ENCODE measurements around the gene RASSF7. TPM values are rescaled to one million over a fixed set of nuclear protein-coding genes. Genes with fewer than 3 reads are reported as not detected.
A peak's percentile ranks its signal among the peaks of the same experiment; 100 is the strongest.
"Not testable (repeated sequence)": the region's sequence is repeated elsewhere in the genome, so short reads cannot be mapped to it uniquely, and the experiment has no call there.

The RASSF7 gene
- total RNA-seq, 1 donor from 2014 or later = 4.6 TPM

DNA sequence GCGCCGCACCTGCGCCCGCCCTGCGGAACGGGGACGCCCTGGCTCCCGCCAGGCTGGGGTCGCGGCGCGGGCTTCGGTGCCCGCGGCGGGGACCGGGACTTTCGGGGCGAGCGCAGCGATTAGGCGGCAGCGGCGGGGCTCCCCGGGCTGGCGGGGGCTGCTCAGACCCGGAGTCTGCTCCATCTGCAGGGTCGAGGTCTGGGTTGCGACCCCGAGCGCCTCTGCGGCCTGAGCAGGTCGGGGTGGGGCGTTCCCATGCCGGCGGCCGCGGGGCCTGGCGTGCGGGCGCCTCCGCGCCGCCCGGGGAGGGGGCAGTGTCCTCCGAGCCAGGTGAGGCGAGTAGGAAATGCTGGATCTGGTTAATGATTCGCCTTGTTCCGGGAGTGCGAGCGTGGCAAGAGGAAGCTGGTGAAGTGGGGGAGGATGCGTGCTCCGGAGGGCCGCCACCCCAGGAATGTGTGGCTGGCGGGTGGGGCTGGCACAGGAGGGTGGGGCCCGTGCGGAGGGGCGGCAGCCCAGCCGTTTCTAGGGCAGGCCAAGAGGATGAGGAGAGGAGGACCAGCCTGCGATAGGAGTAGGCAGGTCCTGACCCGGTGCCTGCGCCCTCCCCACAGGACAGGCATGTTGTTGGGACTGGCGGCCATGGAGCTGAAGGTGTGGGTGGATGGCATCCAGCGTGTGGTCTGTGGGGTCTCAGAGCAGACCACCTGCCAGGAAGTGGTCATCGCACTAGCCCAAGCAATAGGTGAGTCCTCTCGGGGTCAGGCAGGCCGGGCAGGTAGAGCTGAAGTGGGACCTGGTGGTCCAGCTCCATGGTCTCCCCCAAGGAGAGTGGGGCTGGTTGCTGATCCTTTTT, 606 bp downstream of the RASSF7 start:
- intact Hi-C loops (cut with micrococcal nuclease) = no loop called here
- ATAC-seq (peak; percentile 6), DNase-seq (no peak)

DNA sequence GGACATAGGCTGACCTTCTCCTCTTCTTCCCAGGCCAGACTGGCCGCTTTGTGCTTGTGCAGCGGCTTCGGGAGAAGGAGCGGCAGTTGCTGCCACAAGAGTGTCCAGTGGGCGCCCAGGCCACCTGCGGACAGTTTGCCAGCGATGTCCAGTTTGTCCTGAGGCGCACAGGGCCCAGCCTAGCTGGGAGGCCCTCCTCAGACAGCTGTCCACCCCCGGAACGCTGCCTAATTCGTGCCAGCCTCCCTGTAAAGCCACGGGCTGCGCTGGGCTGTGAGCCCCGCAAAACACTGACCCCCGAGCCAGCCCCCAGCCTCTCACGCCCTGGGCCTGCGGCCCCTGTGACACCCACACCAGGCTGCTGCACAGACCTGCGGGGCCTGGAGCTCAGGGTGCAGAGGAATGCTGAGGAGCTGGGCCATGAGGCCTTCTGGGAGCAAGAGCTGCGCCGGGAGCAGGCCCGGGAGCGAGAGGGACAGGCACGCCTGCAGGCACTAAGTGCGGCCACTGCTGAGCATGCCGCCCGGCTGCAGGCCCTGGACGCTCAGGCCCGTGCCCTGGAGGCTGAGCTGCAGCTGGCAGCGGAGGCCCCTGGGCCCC, 1.4 kb downstream of the RASSF7 start:
- no peak for DNase-seq

DNA sequence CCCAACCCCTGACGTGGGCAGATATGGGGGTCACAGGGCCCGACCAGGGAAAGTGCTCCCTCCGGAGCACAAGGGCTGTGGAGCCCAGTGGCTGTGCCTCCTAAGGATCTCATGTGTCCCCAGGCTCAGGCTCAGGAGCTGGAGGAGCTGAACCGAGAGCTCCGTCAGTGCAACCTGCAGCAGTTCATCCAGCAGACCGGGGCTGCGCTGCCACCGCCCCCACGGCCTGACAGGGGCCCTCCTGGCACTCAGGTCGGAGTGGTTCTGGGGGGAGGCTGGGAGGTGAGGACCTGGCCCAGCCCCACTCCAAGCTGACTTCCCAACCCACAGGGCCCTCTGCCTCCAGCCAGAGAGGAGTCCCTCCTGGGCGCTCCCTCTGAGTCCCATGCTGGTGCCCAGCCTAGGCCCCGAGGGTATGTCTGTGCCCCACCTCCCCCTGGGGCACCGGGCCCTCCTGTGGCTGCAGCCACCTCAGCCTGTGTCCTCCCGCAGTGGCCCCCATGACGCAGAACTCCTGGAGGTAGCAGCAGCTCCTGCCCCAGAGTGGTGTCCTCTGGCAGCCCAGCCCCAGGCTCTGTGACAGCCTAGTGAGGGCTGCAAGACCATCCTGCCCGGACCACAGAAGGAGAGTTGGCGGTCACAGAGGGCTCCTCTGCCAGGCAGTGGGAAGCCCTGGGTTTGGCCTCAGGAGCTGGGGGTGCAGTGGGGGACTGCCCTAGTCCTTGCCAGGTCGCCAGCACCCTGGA, 2.5 kb downstream of the RASSF7 start:
- intact Hi-C loops (cut with micrococcal nuclease) = no loop called here
- no peak for DNase-seq

More for the DNA sequence above, 1.4 kb downstream of the RASSF7 start:
- ATAC-seq = no peak
- intact Hi-C loops (cut with micrococcal nuclease) = no loop called here

DNA sequence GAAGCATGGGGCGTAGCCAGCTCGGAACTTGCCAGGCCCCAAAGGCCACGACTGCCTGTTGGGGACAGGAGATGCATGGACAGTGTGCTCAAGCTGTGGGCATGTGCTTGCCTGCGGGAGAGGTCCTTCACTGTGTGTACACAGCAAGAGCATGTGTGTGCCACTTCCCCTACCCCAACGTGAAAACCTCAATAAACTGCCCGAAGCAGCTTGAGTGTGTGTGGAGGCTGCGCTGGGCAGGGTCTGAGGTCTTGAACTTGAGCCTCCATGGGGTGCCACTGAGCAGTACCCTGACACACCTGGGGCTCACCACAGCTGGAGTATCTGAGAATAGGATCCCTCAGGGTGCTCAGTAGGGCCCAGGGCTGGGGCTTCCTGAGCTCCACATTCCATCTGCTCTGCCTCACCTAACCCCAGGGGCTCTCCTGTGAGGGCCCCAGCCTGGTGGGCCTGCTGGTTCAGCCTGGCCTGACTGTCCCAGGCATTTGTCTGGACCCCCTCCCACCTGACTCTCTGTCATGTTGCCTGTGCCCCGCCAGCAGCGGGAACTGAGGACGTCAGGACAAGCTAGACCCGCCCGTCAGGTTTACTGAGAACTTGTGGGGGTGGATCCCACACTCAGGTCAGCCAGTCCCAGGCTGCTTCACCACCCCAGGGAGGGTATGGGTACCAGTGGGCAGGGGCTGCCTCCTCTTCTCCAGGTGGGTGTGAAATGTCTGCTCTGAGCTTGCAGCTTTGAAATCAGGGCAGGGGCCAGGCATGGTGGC, 3.2 kb downstream of the RASSF7 start:
- intact Hi-C loops (cut with micrococcal nuclease) = no loop called here
- ATAC-seq (no peak), DNase-seq (no peak)

More for the DNA sequence above, 2.5 kb downstream of the RASSF7 start:
- ATAC-seq = no peak

DNA sequence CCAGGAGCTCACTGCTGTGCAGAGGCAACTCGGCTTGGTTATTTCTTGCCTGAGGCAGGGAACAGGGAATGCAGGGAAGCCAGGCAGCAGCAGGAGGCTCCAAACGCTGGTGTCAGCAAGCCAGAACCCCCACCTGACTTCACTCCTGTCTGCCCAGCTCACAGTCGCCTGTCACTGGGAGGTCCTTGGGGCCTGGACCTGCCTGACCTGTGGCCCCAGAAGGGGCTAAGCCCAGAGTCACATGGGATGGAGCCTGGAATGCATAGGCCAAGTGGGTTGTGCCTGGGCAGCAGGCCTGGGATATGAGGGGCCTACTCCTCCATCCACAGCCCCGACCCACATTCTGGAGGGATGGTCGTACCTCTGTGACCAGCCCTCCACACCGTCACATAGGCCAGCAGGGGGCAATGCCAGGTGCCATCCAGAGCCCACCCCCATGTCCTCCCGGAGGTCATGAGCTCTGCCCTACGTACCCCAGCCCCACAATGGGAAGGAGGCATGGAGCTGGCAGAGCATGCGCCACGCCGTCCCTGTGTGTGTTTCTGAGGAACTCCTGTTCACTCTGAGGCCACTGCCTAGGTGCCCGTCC, 5.2 kb downstream of the RASSF7 start:
- intact Hi-C loops (cut with micrococcal nuclease) = no loop called here
- DNase-seq (peak; percentile 32), ATAC-seq (no peak)

DNA sequence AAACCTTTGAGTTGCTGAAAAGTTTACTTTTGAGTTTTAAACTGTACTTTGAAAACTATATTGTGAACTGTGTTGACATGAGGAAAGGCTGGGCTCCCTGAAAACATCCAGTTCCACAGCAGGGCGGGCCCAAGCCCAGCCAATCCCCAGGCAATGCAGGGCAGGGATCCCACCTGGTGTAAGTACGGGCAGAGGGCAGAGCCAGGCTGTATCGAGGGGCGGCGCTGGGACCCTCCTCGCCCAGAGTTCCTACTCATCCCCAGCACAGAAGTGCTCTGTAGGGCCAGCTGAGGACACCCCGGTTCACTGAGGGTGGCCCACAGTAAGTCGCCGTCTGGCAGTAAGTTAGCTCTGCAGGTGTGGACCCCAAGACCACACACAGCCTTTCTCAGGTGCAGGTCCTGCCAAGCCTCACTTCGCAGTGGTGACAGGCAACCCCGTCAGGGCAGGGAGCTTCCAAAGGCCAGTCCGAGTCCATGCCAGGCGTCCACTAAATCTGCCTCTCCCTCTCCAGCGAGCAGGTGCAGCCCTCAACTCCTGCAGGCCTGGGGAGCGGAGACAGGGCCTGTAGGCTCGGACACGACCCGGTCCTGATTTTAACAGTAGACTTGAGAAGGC, 6.3 kb downstream of the RASSF7 start:
- ATAC-seq (no peak), DNase-seq (no peak)
- intact Hi-C loops (cut with micrococcal nuclease) = no loop called here

DNA sequence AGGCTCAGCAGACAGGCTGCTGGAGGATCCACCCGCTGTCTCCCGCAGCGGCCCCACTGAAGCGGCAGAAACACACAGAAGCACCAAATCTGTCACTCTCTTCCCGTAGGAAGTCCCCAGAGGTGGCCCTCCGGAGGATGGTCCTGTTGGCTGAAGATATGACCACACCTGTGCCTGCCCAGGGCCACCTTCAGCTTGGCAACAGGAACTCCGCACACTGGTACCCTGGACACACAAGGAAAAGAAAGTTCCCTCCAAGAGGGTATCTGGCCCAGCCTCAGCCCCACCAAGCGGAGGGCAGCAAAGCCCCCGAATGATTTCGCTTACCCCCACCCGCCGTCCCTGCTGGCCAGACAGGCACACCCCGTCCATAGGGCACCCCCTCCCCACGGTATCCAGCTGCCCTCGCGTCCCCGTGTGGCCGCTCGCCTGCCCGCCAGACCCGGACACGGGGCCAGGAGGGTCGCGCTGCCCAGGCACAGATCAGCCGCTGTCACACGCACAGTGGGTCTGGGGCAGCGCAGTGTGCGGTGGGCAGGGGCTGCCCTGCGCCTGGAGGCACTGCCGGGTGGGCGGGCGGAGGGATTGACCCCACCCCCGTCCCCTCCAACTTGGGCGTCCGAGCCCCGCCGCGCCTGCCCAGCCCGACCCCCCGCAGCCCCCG, 7.0 kb downstream of the RASSF7 start:
- intact Hi-C loops (cut with micrococcal nuclease) = no loop called here
- ATAC-seq = peak; percentile 33
- no peak for DNase-seq

DNA sequence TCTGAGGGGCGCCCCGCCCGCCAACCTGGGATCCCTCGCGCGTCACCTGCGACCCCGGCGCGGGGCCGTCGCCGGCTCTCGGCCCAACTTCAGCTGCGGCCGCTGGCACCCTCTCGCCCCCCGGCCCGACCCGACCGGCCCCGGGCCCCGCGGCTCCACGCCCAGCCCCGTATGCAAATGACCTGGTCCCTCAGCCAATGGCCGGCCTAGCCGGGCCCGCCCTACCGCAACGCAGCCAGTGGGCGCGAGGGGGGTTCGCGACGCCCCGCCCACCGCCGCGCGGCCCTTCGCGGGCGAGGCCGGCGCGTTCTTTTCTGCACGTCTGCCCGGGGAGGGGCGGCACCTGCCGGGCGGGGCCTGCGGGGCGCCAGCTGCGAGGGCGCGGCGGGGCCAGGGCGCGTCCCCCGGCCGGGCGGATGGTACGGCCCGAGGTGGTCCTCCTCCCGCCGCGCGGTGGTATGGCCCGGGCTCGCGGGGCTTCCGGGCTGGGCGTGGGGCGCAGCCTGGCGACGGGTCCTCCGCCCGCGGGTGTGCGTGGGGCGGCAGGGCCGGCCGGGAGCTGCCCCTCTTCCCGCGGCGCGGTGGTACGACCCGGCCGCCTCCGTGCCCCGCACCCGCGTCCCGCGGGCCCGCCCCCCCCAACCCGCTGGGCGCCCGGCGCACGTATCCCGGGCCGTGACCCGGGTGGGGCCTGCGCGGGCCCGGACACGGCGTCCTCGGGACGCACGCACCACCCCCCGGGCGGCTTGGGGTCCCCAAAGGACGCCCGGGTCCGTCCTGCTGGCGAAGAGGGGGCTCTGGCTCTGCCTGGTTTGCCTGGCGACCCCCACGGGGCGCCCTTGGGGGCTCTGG, 7.8 kb downstream of the RASSF7 start:
- intact Hi-C loops (cut with micrococcal nuclease) = no loop called here

DNA sequence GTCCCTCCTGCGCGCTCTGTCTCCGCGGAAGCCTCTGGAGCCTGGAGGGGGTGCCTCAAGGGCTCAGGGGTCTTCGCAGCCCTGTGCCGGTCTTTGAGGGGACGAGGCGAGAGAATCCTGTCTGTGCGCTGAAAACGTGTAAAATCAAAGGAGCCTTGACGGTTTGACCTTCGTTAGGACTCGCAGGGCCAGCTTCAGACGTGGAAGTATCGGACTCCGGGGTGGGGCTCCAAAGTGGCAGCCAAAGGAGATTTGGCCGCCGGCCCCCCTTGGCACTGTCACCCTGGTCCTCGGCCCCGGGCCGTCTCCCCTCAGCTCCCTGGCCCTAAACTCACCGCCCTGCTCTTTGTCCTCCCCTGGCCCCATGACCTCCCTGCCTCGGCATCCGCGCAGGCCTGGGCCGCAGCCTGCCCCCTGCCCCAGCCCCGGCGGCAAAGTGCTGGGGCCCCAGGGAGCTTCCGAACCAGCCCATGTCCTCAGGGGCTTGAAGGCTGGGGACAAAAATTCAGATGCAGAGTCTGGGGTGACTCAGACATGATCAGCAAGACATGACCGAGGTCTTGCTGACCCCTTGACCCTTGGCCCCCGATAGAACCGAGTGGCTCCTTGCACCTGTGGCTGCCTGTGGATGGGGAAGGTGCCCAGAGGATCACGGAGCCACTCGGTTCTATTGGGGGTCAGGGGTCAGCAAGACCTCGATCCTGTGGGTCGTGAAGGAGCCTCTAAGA, 8.6 kb downstream of the RASSF7 start:
- DNase-seq (peak; percentile 82), ATAC-seq (peak; percentile 52)
- intact Hi-C loops (cut with micrococcal nuclease) = no loop called here

More for the DNA sequence above, 7.8 kb downstream of the RASSF7 start:
- ATAC-seq (peak; percentile 88), DNase-seq (peak; percentile 98)

DNA sequence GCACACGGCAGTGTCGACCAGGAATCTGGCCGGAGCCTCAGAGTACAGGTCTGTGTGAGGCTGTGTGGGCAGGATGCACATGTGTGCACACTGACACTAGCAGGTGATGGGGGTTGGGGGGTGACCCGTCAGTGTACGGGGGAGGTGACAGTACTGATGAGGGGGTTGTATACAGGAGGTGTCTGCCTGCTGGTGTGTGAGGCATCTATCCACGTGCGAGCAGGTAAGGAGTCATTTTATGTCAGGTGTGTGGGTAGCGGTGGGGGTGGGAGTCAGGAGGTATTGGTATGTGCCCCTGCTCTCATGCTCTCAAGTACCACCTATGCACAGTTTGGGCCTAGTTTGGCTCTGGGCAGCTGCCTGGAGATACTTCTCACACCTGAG, 11.0 kb downstream of the RASSF7 start:
- ATAC-seq = no peak
- intact Hi-C loops (cut with micrococcal nuclease) = no loop called here
- no peak for DNase-seq

DNA sequence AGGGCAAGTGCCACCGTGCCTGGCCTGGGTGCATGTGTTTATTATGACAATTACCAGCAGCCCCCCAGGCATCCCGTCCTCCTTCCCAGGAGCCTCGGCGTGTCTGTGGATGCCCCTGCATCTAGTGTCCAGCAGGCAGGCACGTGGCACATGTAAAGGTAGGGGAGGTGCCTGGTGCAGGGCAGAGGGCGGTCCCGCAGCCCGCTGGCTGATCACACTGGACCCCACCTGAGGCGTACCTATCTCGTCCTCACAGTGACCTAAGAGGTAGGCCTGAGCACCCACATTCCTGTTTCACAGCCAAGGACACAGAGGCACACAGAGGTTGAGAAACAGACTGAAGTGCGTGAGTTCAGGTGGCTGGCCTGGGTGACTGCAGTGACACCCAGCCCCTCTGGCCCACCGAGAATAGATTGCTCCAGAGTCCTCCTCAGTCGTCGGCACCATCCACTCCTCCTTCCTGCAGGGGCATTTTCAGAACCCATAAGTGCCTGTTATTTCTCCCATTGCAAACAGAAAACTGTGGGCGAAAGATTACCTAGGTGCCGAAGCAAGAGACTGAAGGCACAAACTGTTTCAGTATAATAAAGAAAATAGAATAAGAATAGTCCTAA, 12.5 kb downstream of the RASSF7 start:
- DNase-seq (peak; percentile 32), ATAC-seq (no peak)
- intact Hi-C loops (cut with micrococcal nuclease) = no loop called here

DNA sequence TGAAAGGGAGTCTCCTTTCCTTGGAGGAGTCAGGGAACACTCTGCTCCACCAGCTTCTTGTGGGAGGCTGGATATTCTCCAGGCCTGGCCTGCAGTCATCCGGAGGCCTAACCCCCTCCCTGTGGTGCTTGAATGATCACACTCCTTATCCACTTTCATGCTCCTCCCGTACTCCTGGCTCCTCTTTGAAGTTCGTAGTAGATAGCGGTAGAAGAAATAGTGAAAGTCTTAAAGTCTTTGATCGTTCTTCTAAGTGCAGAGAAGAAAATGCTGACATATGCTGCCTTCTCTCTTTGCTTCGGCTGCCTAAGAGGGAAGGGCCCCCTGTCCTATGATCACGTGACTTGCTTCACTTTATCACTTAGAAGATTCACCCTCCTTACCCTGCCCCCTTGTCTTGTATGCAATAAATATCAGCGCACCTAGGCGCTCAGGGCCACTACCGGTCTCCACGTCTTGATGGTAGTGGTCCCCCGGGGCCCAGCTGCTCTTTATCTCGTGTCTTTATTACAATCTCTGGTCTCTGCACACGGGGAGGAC, 13.3 kb downstream of the RASSF7 start:
- intact Hi-C loops (cut with micrococcal nuclease); ATAC-seq: not testable (repeated sequence)
- peak; percentile 32 for DNase-seq

DNA sequence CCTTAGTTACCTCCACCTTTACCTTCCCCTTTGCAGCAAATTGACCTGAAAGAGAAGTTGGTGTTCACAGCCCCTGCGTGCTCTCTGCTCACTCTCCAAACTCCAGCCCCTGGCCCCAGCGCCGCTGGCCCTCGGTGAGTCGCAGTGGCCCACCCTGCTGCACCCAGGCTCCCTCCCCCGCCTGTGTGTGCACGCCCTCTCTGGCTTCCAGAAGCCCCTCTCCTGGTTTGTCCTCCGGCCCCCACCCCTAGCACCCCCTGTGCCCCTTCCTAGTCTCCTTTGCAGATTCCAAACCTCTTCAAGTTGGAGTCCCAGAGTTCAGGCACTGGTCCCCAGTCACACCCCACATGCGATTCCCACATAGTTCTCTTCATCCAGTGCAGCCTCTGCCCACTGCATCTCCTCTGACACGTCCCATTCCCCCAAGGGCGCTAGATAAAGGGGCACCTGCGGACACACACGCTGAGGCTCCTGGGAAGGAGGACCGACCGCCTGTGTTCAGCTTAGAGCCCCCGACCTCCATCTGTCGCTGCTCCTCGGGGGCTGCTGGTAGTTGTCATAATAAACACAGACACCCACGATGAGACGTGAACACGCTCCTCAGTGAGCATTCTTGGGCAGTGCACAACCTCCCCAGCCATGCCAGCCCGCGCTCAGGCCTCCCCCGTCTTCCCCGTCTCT, 14.0 kb downstream of the RASSF7 start:
- no peak for DNase-seq
- peak; percentile 2 for ATAC-seq
- intact Hi-C loops (cut with micrococcal nuclease) = no loop called here

DNA sequence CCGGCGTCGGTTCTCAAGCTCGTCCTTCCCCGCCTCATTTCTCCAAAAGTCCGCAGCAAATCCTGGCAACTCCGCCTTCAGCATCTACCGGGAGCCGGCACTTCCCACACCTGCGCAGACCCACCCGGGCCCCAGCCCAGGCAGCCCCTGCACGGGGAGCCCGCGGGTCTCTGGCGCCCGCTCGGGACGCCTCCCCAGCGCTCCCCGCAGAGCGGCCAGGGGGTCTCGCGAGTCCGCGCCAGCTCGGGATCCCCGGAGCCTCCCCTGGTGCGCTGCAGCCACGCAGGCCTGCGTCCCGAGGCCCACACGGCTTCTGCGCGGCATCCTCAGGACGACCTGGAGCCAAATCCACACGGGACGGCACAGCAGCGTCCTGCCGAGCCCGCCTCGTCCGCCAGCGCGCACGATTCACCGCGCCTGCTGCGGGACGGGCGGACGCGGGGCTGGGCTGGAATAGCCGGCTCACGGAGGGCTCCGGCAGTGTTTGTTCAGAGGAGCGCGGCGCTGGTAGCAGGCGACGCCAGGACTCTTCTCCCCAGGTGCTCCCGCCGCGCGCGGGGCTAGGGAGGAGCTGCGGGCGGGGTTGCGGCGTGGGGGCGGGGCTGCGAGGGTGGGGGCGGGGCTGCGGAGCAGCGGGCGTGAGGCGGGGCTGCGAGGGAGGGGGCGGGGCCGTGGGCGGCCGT, 14.7 kb downstream of the RASSF7 start:
- intact Hi-C loops (cut with micrococcal nuclease) = no loop called here
- ATAC-seq (peak; percentile 75), DNase-seq (no peak)

All from left ventricle myocardium superior (tissue), 1 donor.